ENCODE measurements around the gene FAM149B1.

Gene FAM149B1

GRCh38 chr10:73264423-73264822, 96.5 kb downstream of the FAM149B1 start:
- no peak for DNase-seq

- DNase-seq, result no peak
Observed at GRCh38 chr10:73281097-73281496, 113.2 kb downstream of the FAM149B1 start.

- DNase-seq, result no peak
Observed at GRCh38 chr10:73287441-73287840, 119.5 kb downstream of the FAM149B1 start.

GRCh38 chr10:73289958-73290357, 122.0 kb downstream of the FAM149B1 start:
- no peak for DNase-seq

- no peak for DNase-seq
Observed at GRCh38 chr10:73293461-73293860, 125.5 kb downstream of the FAM149B1 start.
